Measurements from ENCODE around the gene C10orf71.
A peak's percentile ranks its signal among the peaks of the same experiment; 100 is the strongest.

The C10orf71 gene

DNA sequence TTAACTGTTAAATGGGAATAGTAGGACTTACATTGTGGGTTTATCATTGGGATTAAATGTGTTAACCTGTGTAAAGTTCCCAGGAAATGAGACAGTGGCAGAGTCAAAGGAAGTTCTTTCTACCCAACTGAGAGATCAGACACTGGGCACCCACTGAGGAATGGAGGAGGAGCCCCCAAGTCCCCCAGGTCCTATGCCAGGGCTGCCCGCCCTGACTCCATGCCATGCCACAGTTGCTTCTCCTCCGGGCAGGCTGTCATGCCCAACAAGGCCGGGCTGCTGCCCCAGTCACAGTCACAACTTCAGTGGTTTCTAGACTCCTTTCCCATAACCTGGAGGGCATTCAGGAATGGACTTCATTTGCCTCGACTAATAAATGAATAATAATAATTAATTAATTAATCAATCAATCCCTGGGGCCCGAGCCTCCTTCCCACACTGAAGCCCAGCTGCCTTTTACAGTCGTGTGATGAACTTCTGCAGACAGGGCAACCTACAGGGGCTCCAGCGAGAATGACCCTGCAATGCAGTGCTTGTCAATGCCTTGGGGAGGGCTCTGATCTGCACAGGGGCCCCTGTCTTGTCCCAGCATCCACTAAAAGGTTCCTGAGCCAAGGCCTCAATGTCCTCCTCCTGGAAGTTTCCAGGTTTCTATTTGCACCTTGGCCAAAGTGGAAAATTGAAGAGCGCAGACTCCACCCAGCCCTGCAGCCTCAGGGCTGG lies 64.5 kb downstream of the C10orf71 start:
- DNase-seq = no peak

DNA sequence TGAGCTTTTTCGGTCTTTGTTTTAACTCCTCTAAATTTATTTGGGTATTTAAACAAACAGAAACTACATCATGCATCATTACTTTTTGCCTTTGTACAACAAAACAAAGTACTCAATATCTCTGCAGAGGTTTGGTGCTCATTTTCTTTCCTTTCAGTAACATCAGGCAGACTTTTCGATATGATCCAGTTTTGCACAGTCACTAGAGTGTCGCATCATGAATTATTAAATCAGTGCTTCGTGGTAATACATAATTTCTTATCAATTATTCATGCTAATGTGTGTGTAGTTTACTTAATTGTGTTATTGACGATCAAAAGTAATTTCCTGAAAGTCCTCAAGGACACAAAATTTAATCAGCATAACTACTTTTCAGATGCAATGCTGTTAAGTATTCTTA lies 65.1 kb downstream of the C10orf71 start:
- DNase-seq = no peak

DNA sequence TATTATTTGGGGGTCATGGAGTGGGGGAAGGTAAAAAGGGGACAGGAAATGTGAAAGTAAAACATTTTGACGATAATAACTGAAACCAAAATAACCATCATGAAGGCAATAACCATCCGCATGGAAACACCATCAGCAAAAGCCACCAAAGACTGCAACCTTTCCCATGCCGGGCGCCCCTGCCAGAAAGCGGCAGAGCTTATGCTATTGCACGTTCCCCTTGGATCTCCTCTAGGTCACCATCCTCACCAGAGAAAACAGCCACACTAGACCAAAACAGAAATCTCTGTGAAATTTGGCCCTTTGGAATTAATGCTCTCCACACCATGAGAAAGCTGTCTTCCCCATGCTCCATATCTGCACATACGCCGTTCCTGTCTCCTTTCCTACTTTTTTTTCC lies 65.8 kb downstream of the C10orf71 start:
- DNase-seq = no peak

DNA sequence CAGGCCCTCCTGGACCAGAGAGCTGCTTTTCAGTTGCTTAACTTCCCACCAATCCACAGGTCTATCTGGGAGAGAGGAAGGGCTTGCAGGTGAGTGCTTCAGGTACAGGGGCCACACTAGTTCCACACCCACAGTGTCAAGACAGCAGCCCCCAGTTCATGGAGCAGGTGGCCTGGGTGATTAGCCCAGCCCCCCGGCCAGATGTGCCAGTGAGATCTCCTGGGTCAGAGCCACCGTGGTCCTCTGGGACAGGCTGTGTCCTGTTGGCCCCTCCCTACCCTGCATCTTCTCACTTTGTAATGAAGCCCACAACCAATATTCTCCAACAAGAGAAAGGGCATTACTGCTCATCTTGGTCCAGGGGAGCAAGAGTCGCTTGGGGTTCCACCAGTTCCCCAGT lies 66.3 kb downstream of the C10orf71 start:
- DNase-seq = no peak

DNA sequence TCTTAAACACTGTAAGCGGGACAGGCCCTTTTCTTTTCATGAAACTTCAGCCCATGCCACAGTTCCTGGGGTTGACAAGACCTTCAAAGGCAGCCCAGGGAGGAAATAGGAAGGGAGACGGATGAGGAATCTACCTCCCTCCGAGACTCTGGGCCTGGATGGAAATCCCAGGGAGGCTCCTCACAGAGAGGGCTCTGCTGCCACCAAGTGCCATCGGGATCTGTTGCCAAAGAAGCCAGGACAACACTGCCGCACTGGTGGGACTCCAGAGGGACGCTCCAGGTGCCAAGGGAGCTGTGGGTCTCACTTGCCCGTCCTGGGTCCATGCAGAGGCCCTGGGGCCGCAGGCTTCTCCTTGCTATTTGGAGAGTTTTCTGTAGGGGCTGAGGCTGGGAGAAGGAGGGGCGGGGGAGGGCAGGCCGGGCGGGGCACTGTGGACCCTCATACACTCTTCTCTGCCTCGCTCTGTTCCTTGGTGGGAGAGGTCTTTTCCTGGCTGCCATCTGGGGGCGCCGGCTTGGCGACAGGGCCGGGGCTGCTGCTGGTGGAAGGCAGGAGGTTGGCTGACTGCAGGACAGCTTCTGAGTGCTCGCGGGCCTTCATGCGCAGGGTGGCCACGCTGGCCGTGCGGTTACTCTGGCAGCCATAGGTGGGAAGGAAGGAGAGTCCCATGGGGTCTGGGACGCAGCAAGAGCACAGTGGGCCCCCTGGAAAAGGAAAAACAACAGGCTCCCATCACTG lies 66.9 kb downstream of the C10orf71 start:
- DNase-seq = no peak

DNA sequence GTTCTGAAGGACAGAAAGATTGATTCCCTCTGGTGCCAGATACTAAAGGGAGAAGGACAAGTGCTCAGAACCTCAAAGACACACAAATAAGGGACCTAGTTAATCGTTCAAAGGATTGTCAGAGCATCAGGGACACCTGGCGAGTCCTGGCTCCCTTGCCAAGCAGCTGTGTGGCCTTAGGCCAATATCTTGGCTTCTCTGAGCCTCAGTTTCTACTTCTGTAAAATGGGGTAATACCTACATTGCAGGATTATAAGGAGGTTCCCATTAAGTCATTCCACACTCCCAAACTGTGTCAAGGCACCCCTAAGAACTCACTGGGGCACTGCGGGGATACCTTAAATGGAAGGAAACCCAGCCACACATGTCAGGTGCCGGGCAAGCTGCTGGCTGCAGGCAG lies 67.5 kb downstream of the C10orf71 start:
- DNase-seq = no peak

DNA sequence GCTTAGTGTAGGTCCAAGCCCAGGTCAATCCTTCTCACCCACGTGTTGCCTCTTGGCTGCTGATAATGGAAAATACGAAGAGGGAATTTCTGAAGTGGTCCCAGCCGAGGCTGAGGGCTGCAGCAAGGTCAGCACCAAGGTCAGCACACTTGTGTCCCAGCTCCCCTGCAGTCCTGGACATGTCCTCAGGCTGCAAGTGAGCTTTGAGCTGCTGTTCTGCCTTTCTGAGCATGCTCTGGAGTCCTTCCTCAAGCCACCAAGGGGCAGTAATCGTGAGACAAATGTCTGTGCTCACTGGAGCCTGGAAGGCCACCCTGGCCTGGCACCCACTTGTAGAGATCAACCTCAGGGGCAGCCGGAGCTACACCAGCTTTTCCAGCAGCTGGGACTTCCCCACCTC lies 68.6 kb downstream of the C10orf71 start:
- DNase-seq = peak in 1 of 2 experiments; percentile 16

DNA sequence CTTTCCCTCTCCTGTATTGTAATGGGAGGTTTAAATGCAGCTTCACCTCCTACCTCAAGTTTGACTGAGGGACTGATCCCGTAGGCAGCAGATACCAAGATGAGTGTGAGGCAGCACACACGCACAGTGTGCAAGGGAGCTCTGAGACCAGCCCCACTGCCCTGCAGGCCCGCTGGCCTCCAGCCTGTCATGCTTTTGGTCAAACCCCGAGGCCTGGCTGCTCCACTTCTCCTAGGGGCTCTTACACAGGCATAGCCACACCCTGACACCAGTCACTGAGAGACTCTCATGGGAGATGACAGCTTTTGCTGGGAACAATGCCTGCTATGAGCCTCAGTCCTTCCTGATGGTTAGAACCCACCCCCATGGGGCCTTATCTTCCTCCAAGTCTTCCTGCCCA lies 69.3 kb downstream of the C10orf71 start:
- no peak for DNase-seq

DNA sequence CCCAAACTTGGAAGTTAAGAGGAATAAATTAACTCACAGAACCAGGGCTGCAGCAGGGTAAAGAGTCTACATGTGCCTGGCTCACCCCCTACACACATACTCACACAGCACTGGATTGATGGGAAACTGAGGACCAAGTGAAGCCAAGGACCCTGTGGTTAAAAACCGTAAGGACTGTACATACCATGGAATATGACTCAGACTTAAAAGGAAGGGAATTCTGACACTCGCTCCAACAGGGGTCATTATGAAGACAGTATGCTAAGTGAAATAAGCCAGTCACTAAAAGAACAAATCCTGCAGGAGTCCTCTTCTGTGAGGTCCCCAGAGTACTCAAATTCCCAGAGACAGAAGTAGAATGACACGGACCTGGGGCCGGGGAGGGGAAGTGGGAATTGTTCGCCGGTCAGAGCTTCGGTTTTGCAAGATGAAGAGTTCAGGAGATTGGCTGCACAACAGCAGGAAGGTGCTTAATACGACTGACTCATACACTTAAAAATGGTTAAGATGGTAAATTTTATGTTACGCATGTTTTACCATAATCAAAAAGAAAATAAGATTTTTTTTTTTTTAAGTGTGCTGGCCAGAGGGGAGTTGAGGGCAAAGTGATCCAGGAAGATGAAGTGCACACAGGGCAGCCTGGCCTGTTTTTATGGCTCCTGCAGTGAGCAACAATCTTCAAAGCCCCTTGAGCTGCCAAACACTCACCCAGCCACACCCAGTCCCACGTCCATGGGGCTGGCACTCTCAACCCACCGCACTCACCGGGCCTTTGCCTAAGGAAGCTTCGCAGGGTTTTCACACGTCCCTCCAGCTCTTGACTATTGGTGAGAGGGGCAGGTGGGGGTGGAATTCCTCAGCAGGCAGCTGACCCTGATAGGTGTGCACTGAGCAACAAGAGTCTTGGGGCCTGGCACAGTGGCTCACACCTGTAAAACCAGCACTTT lies 70.5 kb downstream of the C10orf71 start:
- no peak for DNase-seq

DNA sequence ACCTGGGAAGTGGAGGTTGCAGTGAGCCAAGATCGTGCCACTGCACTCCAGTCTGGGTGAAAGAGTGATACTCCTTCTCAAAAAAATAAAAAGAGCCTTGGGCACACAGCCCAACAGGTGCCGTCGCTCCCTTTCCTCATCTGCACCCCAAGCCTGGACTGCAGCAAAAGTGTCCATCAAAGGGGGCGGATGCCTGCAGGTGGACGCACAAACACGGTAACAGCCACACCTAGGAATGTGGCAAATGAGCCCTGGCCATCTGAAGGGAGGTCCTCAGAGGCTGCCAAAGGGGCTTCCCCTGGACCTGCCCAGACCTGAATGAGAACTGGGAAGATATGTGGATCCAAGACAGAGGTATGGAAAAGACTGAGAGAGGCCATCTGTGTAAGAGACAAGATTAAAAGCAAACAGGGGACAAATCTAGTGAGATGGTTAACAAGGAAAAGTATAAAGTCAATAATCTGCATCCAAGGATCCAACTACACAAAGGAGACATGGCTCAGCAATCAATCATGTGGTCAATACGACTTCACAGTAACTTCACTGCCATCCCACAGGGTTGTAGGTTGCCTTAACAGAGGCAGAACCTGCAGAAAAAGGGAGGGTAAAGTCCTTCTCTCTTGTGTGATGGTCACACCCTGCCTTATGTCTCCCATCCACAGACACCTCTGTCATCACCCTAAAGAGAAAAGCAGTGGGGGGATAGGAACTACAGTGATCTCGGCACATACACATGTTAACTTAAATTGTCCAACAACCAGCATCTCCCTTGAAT lies 71.5 kb downstream of the C10orf71 start:
- no peak for DNase-seq

DNA sequence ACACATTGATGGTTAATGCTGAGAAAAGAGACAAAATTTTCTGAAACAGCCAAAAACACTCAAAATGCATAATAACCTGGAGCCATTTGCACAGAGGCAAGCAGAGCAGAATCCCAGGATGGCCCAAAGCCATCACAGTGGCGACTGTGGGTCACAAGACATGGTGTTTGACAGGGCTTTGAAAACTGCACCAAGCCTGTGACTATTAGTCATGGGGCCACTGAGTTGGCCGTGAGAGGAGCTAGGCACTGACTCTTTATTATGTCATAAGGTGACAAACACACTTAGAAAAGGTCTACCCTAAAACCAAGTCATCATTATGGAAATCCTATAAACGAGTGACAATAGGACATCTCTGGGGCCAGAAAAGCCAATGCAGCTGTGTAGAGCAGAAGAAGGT lies 73.0 kb downstream of the C10orf71 start:
- DNase-seq = no peak

DNA sequence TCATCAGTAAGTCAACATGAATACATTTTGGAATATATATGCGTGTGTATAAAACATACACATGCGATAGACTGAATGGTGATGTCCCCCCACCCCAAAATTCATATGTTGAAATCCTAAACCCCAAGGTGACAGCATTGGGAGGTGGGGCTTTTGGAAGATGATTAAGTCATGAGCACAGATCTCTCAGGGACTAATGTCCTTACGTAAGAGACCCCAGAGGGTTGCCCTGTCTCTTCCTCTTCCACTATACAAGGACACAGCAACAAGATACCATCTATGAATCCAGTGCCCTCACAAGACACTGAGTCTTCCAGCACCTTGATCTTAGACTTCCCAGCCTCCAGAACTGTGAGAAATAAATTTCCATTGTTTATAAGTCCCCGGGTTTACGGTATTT lies 74.4 kb downstream of the C10orf71 start:
- DNase-seq = no peak

DNA sequence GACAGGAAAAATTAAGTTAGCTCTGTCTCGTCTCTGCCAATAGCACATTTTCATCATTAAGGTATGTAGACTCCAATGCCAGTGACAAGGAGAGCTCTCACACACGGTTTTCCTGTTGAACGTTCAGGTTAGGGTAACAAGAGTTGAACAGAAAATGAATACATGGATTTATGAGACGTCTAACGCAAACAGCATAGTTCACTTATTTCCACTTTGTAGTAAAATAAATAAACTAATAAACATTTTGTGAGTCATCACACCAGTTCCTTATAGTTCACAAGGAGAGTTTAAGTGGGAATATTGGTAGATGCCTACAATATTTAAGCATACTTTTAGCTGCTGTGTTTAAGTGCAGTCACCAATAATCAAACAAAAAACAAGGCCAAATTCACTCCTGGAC lies 75.8 kb downstream of the C10orf71 start:
- no peak for DNase-seq

DNA sequence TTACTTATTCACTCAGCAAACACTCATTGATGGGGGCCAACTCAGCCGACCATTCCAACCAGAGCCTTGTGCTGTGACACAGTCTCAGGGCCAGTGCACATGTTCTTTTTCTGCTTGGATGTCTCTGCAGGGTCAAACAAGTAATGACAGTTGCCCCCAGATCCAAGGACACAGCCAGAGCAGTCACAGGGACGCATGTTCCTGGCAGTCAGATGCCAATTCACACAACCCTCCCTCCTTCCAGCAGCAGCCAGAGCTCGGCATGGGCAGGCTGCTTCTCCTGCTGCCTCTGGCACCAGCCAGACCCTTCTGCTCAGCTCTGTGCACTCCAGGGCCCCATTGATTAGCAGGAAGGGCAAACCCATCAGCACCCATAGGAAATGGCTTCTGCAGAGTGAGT lies 76.6 kb downstream of the C10orf71 start:
- DNase-seq = no peak

Measured in Kasumi-1 (cell line).